ENCODE results near the gene KCNJ5. TPM values are rescaled to one million over a fixed set of nuclear protein-coding genes. Genes with fewer than 3 reads are reported as not detected.

KCNJ5 gene
- polyA plus RNA-seq, 12 donors, result 0.39 to 4.3 (median 0.82) TPM; not detected in 2

- DNase-seq, result no peak
These were observed 62.0 kb downstream of the KCNJ5 start for GRCh38 chr11:128953151-128953550.

DNA sequence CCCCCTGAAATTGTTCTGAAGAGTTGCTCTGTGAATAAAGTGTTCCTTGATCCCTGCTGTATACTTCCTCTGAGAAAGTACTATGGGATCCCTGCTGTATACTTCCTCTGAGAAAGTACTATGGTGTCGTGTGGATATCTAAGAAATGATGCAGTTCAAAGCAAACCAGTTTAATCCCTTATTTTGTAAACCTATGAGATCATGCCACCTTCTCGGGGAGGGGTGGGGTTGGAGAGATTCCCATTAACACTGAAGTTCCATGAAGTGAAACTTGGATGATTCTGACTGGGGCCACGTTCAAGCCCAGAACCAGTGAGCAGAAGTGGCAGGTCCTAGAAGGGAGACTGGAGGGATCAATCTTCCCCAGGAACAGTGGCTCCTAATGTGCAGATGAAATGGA, 64.5 kb downstream of the KCNJ5 start:
- DNase-seq, result no peak

- DNase-seq, result peak; percentile 77
These were observed 65.4 kb downstream of the KCNJ5 start for GRCh38 chr11:128956401-128957201.

DNA sequence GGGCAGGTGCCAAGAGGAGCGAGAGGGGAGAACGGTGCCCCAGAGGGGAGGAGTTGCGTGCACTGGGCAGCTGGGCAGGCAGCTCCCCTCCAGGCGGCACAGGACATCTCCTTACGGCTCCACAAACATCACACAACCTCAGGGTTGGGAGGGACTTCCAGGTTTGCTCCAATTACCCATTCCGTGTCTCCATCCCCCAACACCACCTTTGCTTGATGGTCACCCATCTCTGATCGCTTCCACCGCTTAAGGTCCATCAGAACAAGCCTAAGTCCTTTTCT, 66.0 kb downstream of the KCNJ5 start:
- no peak for DNase-seq

- no peak for DNase-seq
These were observed 70.5 kb downstream of the KCNJ5 start for GRCh38 chr11:128961645-128962044.

- no peak for DNase-seq
These were observed 71.7 kb downstream of the KCNJ5 start for GRCh38 chr11:128962896-128963295.

DNA sequence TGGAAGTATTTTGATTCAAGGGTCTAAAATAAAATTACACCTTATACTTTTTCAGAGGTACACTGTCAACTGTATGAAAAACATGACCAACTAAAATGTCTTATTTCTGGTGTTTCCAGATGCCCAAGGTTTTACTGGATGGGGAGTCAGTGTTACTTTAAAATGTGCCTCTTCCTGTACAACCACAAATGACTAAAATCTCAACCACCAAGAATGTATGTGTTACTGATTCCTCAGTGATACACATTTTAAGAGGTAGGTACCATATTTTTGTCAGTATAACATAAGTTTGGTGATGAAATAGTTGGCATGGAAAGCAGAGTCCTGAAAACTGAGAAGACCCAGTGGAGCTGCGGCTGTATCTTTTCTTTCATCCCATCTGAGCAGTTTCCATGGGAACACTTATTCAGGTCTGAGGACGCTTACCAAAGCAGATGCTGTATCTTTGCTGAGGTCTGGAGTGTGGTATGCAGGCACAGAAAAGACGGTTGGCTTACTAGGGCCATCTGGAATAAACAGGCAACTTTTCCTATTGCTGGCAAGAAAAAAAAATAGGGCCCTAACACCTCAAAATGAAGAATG, 72.7 kb downstream of the KCNJ5 start:
- DNase-seq, result no peak

DNA sequence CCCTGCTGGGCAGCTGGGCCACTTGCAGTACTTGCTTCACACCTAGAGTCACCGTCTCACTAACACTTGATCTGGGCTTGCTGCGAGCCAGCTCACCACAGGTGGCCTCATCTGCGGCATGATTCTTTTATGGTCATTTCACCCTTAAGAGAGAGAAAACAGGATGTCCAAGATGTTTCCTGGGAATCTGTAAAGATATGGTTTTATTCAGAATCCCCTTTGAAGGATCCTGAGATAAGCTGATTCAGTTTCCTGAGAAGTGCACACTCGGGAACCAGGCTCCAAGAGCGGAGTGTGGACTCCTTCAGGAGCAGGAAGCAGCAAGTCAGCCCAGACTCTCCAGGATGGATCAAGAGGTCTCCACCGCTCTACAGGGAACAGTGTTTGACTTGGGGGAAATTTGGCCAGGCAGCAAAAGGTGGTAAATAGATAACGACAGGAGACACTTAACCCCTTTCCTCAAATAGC, 73.3 kb downstream of the KCNJ5 start:
- DNase-seq, result no peak

- no peak for DNase-seq
These were observed 74.3 kb downstream of the KCNJ5 start for GRCh38 chr11:128965485-128965884.

- no peak for DNase-seq
These were observed 76.4 kb downstream of the KCNJ5 start for GRCh38 chr11:128967578-128967977.

DNA sequence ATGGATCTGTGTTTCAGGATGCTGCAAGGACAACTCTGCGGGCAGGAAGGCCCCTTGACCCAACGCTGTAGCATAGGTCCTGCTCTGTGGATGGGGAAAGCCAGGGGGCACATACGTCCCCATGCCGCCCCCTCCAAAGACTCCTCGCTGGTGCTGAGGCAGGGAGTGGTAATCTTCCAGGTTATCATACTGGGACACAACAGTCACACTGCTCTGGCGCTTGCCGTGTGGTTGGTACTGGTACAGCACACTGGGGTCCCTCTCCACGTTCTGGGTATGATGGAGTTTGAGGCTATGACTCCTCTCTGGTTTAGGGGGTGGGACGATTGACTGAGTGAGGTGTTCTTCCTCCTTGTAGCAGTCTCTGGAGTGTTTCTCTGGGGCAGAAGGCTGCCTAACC, 77.8 kb downstream of the KCNJ5 start:
- no peak for DNase-seq

Other genes with a start within 250 kb of the KCNJ5 start
- gene FLI1, start 197.3 kb upstream of the KCNJ5 start, polyA plus RNA-seq (ENCODE audit: insufficient read length in 12 of 12), result 10 to 100 TPM in 11 of 12 donors, not detected in 1; 12.9 to 38.4 (median 16.9) TPM
- under 1 TPM in 10 of 12 donors, not detected in 2; 0.12 to 0.96 (median 0.32) TPM for gene KCNJ1, start 24.1 kb upstream of the KCNJ5 start, polyA plus RNA-seq (ENCODE audit: insufficient read length in 12 of 12)
- 1 to 10 TPM in 3 of 12 donors, under 1 TPM in 5, not detected in 4; 0.09 to 7.4 (median 0.32) TPM for gene TP53AIP1, start 51.5 kb downstream of the KCNJ5 start, polyA plus RNA-seq (ENCODE audit: insufficient read length in 12 of 12)